ENCODE measurements around the gene CDC45.
A peak's percentile ranks its signal among the peaks of the same experiment; 100 is the strongest.

CDC45 gene

DNA sequence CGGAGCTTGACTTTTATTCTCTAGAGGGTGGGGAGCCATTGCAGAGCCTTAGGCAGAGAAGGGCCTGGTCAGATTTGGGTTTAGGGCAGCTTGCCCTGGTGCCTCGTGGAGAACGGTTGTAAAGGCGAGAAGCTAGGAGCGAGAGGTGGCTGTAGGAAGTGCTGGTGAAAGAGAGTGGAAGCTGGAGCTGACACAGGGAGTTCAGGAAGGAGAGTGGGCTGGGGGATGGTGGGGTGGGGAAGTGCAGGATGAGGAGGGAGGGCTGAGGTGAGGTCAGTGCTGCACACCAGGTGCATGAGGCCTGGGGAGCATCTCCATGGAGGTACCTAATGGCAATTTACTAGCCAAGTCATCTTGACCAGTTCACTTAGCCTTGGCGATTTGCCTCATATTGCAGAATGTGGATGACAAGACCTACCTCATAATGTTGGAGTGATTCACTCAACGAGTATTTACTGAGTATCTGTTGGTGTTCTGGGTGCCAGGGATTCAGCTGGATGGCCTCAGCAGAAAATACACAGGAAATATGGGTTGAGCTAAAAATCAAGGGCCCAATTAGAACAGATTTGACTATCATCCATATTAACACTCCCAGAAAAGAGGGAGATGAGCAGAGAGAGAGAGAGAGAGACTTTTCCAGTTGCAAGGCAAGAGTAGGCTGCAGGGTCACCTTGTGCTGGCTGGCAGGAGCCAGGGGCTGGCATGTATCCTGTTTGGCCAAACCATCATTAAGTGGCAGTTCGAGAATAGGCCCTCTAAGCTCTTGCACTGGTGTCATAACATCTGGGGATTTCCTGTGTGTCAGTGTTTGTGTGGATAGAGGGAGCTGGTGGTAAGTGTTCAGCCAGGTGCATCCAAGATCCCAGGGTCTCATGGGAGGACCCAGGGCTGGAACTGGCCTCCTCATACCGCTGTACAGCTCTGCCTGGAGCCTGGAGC is 88.9 kb downstream of the CDC45 start:
- TF ChIP-seq CTCF (IDR thresholded peaks at IDR 0.05; ENCODE audit: low read length, missing control alignments): no peak
- no peak overlapping the region for H3K4me3 ChIP-seq (replicated peaks; ENCODE audit: low read depth, low read length)
- peak; percentile 91 for DNase-seq (ENCODE audit: low read depth)

DNA sequence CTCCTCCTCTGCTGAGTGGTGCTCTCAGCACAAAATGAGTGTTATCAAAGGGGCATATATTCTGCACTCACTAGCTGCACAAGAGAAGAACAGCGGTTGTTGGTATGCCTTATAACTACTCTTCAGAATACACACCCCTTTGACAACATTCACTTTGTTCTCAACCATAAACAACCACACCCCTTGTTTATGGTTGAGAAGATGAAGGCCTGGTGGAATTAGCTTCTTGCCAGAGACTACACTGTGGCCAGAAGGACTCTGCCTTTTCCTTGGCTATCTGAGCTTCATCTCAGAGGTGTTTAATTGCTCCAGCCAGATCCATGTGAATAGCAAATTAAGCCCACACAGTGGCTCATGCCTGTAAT is 89.5 kb downstream of the CDC45 start:
- DNase-seq (ENCODE audit: low read depth): no peak
- H3K4me3 ChIP-seq (replicated peaks; ENCODE audit: low read depth, low read length): no peak overlapping the region
- no peak for TF ChIP-seq CTCF (IDR thresholded peaks at IDR 0.05; ENCODE audit: low read length, missing control alignments)

DNA sequence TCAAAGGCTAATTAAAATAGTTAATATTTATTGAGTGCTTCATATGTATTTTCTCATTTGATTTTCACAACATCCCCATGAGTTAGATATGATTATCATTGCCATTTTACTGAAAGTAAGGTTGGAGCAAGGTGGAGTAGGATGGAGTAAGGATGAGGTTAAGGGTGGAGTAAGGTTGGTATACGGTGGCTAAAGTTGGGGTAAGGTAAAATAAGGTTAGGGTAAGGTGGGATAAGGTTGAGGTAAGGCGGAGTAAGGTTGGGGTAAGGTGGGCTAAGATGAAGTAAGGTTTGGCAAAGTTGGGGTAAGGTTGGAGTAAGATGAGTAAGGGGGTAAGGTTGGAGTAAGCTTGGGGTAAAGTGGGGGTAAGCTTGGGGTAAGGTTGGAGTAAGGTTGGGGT is 90.3 kb downstream of the CDC45 start:
- DNase-seq (ENCODE audit: low read depth): no peak
- H3K4me3 ChIP-seq (replicated peaks; ENCODE audit: low read depth, low read length): no peak overlapping the region
- no peak for TF ChIP-seq CTCF (IDR thresholded peaks at IDR 0.05; ENCODE audit: low read length, missing control alignments)

Measured in fibroblast of pulmonary artery (primary cell).